ENCODE data around the gene MID1. TPM values are rescaled to one million over a fixed set of nuclear protein-coding genes. Genes with fewer than 3 reads are reported as not detected.

Gene MID1
- polyA plus RNA-seq, 2 of the 4 experiments (the other 2 are of a cell fraction), result 59.5 to 106 TPM

DNA sequence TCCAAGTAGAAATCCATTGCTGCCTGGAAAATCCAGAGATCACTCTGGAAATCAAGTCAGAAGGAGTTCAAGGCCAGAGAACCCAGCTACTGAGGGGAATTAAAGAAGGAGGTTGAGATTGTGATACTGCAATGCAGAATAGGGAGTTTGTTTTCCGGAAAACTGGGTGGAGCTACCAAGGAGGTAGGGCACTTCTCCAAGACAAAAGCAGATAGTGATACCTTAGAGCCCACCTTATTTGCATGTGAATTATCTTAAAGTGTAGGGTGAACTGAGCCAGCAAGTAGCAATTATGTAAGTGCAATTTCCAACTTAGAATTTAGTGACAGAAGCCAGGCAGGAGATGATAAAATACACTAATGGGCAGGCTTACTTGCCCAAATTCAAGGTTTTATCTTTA lies 178.9 kb downstream of the MID1 start (continued):
- TF ChIP-seq FOXS1 (CRISPR knock-in tag; IDR thresholded peaks at IDR 0.05), result no peak
- no peak for TF ChIP-seq SREBF2 (IDR thresholded peaks at IDR 0.05)
- no peak for TF ChIP-seq ZC3H11A (IDR thresholded peaks at IDR 0.05)
- no peak for TF ChIP-seq TP53 (CRISPR knock-in tag; IDR thresholded peaks at IDR 0.05)
- TF ChIP-seq POLR2AphosphoS2 (conservative IDR thresholded peaks at IDR 0.05; ENCODE audit: low read length), result no peak
- TF ChIP-seq, protein P1, sequence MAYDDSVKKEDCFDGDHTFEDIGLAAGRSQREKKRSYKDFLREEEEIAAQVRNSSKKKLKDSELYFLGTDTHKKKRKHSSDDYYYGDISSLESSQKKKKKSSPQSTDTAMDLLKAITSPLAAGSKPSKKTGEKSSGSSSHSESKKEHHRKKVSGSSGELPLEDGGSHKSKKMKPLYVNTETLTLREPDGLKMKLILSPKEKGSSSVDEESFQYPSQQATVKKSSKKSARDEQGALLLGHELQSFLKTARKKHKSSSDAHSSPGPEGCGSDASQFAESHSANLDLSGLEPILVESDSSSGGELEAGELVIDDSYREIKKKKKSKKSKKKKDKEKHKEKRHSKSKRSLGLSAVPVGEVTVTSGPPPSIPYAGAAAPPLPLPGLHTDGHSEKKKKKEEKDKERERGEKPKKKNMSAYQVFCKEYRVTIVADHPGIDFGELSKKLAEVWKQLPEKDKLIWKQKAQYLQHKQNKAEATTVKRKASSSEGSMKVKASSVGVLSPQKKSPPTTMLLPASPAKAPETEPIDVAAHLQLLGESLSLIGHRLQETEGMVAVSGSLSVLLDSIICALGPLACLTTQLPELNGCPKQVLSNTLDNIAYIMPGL (CRISPR knock-in tag; IDR thresholded peaks at IDR 0.05; ENCODE audit: borderline replicate concordance), result no peak

DNA sequence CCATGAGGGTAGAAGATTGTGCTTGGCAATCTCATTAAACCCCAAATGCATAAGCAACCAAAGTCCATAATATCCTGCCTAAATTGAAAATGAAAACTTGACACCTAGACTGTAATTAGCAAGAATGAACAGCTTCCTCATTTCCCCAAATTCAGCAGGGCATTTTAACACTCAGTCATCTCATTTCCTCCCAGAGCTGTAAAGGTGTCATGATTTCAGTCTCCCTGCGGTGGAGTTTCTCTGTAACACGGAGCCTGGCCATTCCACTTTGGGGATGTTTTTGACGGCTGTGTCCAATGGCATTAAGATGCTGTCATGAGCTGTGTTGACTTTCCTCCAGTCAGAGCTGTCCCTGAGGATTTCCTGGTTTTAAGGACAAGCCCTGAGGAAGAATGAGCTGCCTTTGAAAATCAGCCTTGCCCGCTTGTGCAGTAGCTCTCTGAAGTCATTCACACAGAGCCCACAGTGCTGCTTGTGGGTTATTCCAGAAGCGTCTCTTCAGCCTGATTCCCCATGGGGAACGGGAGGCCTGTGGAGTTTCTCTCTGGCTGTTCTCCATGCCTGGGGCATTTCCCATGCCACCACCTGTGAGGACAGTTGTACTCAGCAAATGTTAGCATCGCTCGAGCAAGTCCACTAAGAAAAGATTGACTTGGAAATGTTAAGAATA lies 187.0 kb downstream of the MID1 start:
- POLR2A ChIA-PET, result no interaction called here
- WGBS (ENCODE audit: missing lambda C conversion rate), result 98% methylated on average over 8 of the region's 8 CpGs
- FAIRE-seq, result no peak

DNA sequence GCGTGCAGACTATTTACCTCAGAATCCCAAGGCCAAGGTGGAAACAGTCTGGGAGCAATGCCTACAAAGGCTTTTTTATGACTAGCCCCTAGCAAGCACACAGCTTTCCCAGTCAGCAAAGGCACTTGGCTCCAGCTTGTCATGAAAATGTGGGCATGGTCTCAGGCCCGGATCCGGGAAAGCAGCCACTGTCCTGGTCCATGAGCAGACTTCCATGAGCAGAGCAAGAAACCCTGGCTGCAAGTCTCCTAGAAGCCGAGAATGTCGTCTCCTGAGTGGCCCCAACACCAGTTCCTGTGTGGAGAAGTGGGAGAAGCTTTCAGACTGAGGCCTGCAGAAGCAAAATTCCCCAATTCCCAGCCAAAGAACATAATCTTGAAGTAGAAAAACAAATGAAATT lies 190.5 kb downstream of the MID1 start:
- POLR2A ChIA-PET, result no interaction called here
- WGBS (ENCODE audit: missing lambda C conversion rate), result 91% methylated on average over 4 of the region's 5 CpGs
- CTCF ChIA-PET, result no interaction called here
- H3K4me2 ChIP-seq, result no peak overlapping the region
- no peaks in the 10 kb centered on the region for H3K9me3 ChIP-seq
- DNase-seq (ENCODE audit: low read depth in 1 of 2, low spot score in 1 of 2) (no peak), ATAC-seq (no peak), FAIRE-seq (no peak)
- TF ChIP-seq CHD4 (IDR thresholded peaks at IDR 0.05; ENCODE audit: borderline replicate concordance), result no peak
- TF ChIP-seq HDAC2 (IDR thresholded peaks at IDR 0.05), result no peak
- no peak for TF ChIP-seq TFCP2L1 (CRISPR knock-in tag; IDR thresholded peaks at IDR 0.05)
- TF ChIP-seq MAZ (IDR thresholded peaks at IDR 0.05; ENCODE audit: borderline replicate concordance, low read depth, low read length), result no peak
- no peak for TF ChIP-seq ESRRA (IDR thresholded peaks at IDR 0.05; ENCODE audit: borderline replicate concordance, low read length)
- TF ChIP-seq CHD2 (IDR thresholded peaks at IDR 0.05; ENCODE audit: low read length, partially characterized antibody), result no peak
- TF ChIP-seq ZC3H11A (IDR thresholded peaks at IDR 0.05), result no peak
- TF ChIP-seq, protein P2, sequence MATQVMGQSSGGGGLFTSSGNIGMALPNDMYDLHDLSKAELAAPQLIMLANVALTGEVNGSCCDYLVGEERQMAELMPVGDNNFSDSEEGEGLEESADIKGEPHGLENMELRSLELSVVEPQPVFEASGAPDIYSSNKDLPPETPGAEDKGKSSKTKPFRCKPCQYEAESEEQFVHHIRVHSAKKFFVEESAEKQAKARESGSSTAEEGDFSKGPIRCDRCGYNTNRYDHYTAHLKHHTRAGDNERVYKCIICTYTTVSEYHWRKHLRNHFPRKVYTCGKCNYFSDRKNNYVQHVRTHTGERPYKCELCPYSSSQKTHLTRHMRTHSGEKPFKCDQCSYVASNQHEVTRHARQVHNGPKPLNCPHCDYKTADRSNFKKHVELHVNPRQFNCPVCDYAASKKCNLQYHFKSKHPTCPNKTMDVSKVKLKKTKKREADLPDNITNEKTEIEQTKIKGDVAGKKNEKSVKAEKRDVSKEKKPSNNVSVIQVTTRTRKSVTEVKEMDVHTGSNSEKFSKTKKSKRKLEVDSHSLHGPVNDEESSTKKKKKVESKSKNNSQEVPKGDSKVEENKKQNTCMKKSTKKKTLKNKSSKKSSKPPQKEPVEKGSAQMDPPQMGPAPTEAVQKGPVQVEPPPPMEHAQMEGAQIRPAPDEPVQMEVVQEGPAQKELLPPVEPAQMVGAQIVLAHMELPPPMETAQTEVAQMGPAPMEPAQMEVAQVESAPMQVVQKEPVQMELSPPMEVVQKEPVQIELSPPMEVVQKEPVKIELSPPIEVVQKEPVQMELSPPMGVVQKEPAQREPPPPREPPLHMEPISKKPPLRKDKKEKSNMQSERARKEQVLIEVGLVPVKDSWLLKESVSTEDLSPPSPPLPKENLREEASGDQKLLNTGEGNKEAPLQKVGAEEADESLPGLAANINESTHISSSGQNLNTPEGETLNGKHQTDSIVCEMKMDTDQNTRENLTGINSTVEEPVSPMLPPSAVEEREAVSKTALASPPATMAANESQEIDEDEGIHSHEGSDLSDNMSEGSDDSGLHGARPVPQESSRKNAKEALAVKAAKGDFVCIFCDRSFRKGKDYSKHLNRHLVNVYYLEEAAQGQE (IDR thresholded peaks at IDR 0.05), result no peak
- TF ChIP-seq CBX8 (IDR thresholded peaks at IDR 0.05), result no peak
- TF ChIP-seq, protein P3, sequence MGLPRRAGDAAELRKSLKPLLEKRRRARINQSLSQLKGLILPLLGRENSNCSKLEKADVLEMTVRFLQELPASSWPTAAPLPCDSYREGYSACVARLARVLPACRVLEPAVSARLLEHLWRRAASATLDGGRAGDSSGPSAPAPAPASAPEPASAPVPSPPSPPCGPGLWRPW (IDR thresholded peaks at IDR 0.05), result no peak
- TF ChIP-seq HOXB5 (CRISPR knock-in tag; IDR thresholded peaks at IDR 0.05), result no peak
- TF ChIP-seq NR3C1 (IDR thresholded peaks at IDR 0.05), result no peak
- H3K27ac ChIP-seq, result no peak overlapping the region
- H3K4me1 ChIP-seq, result no peaks in the 10 kb centered on the region
- no peak overlapping the region for H3K4me3 ChIP-seq

More for the DNA sequence above, 187.0 kb downstream of the MID1 start:
- CTCF ChIA-PET, result interaction anchor here (0.9 kb wide), 1 partner anchor 44 kb away, joined by 3 read pairs; no protein-coding TSS in a partner anchor
- Histone ChIP-seq H3K4me2 (no peak overlapping the region), H3K9me3 (no peaks in the 10 kb centered on the region), H3K4me3 (no peak overlapping the region), H3K27ac (no peak overlapping the region), H3K4me1 (no peaks in the 10 kb centered on the region)
- ATAC-seq (no peak), DNase-seq (ENCODE audit: low read depth in 1 of 2, low spot score in 1 of 2) (no peak)
- no peak for TF ChIP-seq MAFK (IDR thresholded peaks at IDR 0.05; ENCODE audit: partially characterized antibody)
